GM19239 (cell line): ENCODE measurements around the gene ZKSCAN5.
A peak's percentile ranks its signal among the peaks of the same experiment; 100 is the strongest.
"Not testable (repeated sequence)": the region's sequence is repeated elsewhere in the genome, so short reads cannot be mapped to it uniquely, and the experiment has no call there.

Source experiments
- DNase-seq: peaks from one replicate; pipeline ENCODE4 v3.0.0; 2011; ENCODE audit warnings: low spot score; ENCODE audit not compliant: insufficient read length
- FAIRE-seq: peaks from 2 replicates; lab custom pipeline; 2011; peaks lifted over from hg19 to GRCh38; lab: Jason Lieb, UNC

The ZKSCAN5 gene

DNA sequence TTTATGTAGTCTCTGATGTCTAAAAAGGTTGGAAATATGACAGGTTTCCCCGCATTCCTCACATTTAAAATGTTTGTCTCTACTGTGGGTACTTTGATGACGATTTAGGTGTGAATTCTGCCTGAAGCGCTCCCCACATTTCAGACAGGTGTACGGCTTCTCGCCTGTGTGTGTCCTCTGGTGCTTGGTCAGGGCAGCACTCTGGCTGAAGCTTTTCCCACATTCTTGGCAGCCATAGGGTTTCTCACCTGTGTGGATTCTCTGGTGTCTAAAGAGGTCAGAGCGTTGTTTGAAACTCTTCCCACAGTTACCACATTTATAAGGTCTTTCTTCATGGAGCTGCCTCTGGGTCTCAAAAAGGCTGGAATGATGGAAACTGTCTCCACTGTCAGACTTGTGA, 10.6 kb upstream of the ZKSCAN5 start:
- DNase-seq: no peak
- no peak for FAIRE-seq

GRCh38 chr7:99497766-99498545, 6.5 kb upstream of the ZKSCAN5 start:
- FAIRE-seq (no peak), DNase-seq (no peak)

DNA sequence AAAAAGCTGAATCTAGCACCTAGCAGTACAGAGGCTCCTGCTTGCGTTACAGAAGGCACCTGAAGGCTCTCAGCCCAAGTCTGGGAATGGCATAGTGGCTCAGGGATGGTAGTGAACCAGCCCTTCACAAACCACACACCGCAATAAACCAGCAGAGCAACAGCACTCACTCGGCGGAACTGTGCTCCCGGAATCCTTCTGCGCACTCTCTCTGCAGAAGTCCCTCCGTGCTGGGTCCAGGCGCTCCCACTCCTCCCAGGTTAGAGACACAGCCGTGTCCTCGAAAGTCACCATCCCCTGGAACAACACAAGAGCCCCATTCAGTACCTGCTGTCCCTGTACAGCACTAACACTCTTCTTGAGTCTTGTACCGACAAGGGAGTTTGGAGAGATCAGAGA, 5.9 kb upstream of the ZKSCAN5 start:
- FAIRE-seq (no peak), DNase-seq (no peak)

- DNase-seq: peak; percentile 14
- FAIRE-seq: no peak
These were observed 5.1 kb upstream of the ZKSCAN5 start for GRCh38 chr7:99499371-99499720.

- FAIRE-seq (peak; percentile 86), DNase-seq (peak; percentile 76)
These were observed 4.5 kb upstream of the ZKSCAN5 start, which contains the start of gene ZNF394 for GRCh38 chr7:99499721-99500636. Gene ZNF394 (minus strand): TSS chr7:99500281. CDS start chr7:99500093, 188 bp downstream.

- DNase-seq (no peak), FAIRE-seq (no peak)
These were observed 3.8 kb upstream of the ZKSCAN5 start for GRCh38 chr7:99500637-99501009.

- FAIRE-seq: not testable (repeated sequence)
These were observed 3.2 kb upstream of the ZKSCAN5 start for GRCh38 chr7:99501236-99501635.

GRCh38 chr7:99504281-99504602, 220 bp upstream of the ZKSCAN5 start:
- DNase-seq (no peak), FAIRE-seq (no peak)

More at GRCh38 chr7:99501236-99501635, 3.2 kb upstream of the ZKSCAN5 start:
- DNase-seq: not testable (repeated sequence)

DNA sequence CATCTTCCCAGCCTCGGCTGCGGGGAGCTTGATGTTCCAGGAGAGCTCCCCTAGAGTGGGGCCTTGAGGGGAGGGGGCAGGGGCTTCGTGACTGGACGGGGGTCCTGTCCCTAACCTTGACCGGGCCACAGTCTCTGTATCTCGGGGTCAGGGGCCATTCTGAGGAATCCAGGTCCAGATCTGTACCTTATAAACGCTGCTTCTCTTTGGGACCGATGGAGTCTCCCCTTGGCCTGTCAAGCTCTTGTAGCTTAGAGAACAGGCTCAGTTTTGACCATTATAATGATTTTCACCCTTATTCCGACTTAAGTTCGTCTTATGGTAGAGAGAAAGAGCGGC, 831 bp downstream of the ZKSCAN5 start:
- no peak for FAIRE-seq

GRCh38 chr7:99514050-99514449, 9.6 kb downstream of the ZKSCAN5 start:
- no peak for FAIRE-seq
- no peak for DNase-seq

More for the DNA sequence above, 831 bp downstream of the ZKSCAN5 start:
- no peak for DNase-seq

GRCh38 chr7:99521399-99521798, 16.9 kb downstream of the ZKSCAN5 start:
- DNase-seq (no peak), FAIRE-seq (no peak)

DNA sequence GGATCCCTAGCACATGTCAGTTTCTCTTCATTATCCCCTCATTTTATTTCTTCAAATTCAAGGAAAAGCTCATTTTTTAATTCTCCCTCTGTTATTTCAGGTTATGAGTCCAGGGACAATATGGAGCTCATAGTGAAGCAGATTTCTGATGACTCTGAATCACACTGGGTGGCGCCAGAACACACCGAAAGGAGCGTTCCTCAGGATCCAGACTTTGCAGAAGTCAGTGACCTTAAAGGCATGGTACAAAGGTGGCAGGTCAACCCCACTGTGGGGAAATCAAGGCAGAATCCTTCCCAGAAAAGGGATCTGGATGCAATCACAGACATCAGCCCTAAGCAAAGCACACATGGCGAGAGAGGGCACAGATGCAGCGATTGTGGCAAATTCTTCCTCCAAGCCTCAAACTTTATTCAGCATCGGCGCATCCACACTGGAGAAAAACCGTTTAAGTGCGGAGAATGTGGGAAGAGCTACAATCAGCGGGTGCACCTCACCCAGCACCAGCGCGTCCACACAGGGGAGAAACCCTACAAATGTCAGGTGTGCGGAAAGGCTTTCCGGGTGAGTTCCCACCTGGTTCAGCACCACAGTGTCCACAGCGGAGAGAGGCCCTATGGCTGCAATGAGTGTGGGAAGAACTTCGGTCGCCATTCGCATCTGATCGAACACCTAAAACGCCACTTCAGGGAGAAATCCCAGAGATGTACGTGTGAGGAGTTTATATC, 21.4 kb downstream of the ZKSCAN5 start:
- DNase-seq (no peak), FAIRE-seq (no peak)

DNA sequence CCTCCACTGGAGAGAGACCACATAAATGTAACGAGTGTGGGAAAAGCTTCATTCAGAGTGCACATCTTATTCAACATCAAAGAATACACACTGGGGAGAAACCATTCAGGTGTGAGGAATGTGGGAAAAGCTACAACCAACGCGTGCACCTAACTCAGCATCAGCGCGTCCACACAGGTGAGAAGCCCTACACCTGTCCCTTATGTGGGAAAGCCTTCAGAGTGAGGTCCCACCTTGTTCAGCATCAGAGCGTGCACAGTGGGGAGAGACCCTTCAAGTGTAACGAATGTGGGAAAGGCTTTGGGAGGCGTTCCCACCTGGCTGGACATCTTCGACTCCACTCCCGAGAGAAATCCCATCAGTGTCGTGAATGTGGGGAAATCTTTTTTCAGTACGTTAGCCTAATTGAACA, 26.9 kb downstream of the ZKSCAN5 start:
- DNase-seq (no peak), FAIRE-seq (no peak)

- no peak for FAIRE-seq
- no peak for DNase-seq
These were observed 31.2 kb downstream of the ZKSCAN5 start for GRCh38 chr7:99535667-99536066.

DNA sequence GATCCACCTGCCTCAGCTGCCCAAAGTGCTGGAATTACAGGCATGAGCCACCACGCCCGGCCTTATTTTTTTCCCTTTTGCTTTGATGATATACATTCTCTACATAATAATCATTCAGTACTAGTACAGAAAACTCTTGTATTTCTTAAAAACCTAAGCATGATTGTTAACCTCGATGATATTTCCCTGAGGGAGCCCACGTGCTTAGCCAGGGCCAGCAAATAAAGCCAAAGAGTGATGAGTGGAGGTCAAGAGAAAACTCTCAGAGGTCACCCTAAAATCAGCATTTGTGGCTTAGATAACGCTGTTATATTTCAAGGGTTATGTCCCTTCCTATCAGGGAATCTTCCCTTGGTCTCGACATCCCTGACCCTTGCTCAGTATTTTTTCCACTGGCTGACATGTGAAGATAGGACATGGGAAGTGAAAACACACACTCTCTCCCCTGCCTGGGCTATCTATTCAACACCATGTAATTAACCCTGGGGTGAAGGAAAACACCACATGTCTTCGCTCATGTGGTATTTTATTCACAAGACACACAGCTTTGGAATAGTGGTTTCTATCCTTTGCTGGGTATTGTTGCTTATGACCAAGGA, 34.9 kb downstream of the ZKSCAN5 start:
- FAIRE-seq: no peak

DNA sequence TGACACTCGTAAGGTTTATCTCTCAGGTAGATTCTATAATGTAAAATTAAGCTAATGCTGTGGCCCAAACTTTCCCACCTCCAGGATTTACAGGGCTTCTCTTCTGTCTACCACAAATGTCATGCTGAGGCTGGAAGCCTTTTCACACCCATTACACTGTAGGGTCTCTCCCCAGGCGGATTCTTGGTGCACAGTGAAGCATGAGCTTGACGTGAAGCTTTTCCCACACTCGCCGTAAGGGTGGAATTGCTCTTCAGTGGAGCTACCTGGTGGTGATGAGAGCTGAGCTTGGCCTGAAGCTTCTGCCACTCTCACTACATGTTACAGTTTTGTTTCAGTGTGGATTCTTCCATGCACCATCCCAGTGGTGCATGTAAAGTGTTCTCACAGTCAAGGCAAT, 36.1 kb downstream of the ZKSCAN5 start:
- DNase-seq: no peak
- no peak for FAIRE-seq

More for the DNA sequence above, 34.9 kb downstream of the ZKSCAN5 start:
- no peak for DNase-seq

- FAIRE-seq: no peak
- no peak for DNase-seq
These were observed 36.8 kb downstream of the ZKSCAN5 start for GRCh38 chr7:99541212-99541611.

- no peak for FAIRE-seq
These were observed 38.7 kb downstream of the ZKSCAN5 start for GRCh38 chr7:99543081-99543671.

GRCh38 chr7:99543916-99544315, 39.5 kb downstream of the ZKSCAN5 start:
- DNase-seq: no peak
- FAIRE-seq: no peak

More at GRCh38 chr7:99543081-99543671, 38.7 kb downstream of the ZKSCAN5 start:
- DNase-seq: no peak

GRCh38 chr7:99545308-99545707, 40.8 kb downstream of the ZKSCAN5 start:
- FAIRE-seq: not testable (repeated sequence)

More at GRCh38 chr7:99545308-99545707, 40.8 kb downstream of the ZKSCAN5 start:
- DNase-seq: not testable (repeated sequence)
